ENCODE results near the gene OTUD7B.

The OTUD7B gene

DNA sequence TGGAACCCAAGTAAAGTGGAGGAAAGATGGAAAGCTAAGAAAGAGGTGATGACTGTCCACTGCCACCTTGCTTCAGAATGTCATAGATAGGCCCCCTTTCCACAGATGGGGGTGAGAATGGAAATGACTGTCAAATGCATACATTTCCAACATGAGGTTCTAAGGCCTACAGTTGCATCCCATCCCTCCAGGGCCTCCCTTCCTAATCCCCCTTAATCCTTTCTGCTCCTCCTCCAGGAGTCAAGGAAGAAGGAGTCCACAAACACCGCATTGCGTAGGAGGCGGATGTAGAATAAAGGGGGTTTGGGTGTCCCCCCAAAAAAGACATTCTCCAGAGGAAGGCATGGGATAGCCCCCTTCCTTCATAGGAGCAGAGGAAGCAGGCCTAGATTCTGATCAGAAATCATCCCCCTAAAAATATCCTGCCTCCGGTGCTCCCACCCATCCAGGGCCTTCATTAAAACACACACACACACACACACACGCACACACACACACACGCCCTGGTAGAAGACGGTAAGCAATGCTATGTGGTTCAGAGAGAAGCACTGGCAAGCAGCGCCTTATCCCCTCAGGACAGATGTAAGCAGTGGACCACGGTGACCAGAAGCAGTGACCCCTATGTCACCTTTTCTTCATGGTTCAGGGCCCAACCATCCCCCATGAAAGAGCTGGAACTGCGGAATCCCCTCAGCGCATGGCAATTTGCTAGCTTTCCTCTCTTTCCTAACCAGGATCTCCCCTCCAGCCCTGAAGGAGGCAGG, 94.9 kb downstream of the OTUD7B start:
- no peak for DNase-seq

DNA sequence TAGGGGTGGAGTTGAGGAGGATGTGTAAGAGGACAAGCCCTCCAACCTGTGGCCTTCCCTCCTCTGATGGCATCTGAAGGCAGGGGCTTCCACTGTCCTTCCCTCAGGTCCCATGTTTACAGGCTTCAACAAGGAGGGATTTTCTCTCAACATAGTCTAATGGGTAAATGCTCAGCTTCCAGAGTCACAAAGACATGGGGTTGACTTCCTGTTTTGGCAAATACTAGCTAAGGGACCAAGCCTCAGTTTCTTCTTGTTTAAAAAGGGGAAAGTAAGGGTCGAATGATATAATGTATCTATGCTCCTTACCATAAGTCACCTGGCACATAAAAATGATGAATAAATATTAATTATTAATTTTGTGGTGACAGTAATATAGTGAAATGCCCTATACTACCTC, 96.0 kb downstream of the OTUD7B start:
- DNase-seq: no peak

DNA sequence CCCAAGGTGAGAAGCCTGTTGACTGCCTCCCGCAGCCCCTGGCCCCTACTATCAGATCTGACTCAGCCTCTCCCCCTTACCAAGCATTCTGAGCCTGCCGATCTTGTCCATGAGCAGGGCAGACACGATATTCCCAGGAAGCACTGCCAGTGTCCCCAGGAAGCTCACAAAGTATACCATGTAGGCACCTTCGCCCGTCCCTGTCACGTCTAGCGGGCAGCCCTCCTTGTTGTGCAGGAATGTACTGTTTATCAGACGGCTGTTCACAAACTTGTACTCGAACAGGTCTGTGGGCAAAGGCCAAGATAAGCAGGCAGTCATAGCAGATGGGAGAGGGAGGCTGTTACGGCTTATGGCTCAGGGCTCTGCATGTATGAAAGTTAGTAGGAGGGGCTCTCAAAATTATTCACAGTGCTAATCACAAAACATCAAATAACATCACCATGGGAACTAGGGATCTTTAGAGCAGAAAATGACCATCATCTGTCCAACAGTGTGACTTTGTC, 103.9 kb downstream of the OTUD7B start:
- no peak for DNase-seq

DNA sequence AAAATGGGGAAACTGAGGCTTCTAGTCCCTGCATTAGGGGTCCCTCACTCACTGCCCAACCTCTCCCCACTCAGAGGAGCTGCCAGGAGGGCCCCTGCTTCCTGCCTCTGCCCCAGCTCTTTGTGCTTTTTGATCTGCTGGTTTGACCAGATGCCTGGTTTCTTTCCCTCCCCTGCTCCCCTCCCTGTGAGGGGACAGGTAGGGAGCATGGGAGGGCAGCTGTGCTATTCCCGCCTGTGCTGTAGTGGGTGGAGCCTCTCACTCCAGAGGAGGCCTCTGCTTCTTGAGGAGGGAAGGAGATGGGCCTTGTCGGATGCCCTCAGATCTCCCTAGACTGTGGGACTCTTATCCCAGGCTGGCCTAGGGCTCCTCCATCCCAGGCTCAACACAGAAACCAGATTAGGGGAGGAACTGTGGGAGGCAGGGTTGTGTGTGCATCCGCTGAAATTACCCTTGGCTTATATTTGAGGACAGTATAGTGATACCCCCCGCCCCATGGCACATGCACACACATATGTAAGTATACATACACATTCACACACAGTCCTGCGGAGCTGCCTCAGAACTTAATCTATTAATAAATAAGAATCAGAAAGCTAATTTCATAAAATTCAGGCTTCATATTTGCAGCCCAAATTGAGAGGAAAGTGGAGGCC, 106.6 kb downstream of the OTUD7B start:
- DNase-seq: no peak

DNA sequence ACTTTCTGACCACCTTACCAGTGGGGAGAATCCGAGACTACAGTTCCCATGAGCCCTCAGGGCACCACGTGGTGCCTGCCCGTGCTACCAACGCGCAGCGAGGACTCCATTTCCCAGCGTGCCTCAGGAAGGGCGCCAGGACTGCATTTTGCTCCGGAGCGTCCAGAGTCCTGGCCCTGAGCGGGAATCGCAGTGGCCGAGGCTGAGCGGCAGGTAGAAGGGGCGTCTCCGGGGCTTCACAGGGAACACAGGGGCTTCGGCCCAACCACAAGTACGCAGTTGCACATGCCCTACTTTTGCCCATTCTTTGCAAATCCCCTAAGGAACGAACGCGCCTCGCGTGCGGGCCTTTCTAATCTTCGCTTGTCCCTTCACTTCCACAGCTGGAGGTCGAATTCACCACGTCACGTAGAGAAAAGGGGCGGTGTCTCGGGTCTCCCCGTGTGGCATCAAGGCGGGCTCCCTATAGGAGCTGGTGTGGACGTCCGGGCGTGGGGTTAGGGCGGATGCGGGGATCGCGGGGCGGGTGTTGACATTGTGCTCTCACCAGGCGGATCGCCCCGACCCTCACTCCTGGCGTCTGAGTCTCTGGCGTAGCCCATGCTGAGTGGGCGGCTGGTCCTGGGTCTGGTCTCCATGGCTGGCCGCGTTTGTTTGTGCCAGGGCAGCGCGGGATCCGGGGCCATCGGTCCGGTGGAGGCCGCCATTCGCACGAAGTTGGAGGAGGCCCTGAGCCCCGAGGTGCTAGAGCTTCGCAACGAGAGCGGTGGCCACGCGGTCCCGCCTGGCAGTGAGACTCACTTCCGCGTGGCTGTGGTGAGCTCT, 110.9 kb downstream of the OTUD7B start, which contains the start of gene BOLA1:
Gene BOLA1, plus strand, starts transcription at position 109 of the 825 bp plus-strand sequence. Its CDS starts 492 bp downstream, at position 601.
- DNase-seq: peak; percentile 89

DNA sequence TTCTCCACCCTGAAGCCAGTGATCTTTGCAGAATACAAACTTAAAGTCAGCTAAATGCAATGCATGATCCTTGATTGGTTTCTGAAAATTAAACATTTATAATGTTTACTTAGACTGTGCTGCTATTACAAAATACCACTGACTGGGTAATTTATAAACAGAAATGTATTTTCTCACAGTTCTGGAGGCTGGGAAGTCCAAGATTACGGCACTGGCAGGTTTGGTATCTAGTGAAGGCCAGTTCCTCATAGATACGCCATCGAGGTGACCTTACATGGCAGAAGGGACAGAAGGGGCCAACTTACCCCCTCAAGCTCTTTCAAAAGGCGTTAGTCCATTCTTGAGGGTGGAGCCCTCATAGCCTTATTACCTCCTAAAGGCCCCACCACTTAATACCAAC, 114.0 kb downstream of the OTUD7B start:
- DNase-seq: no peak

DNA sequence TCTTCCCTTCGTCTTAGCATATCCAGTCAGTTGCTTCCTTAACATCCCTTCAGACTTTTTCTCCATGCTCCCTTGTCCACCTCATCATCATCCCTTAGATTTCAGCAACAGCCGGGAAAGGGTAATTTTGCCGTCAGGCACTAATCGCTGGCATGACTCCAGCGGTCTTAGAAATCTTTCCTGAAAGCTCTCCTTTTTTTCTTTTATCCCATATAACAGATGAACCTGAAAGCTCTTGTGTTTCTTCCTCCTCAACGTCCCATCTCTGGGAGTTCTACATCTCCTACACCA, 121.6 kb downstream of the OTUD7B start:
- peak; percentile 52 for DNase-seq

DNA sequence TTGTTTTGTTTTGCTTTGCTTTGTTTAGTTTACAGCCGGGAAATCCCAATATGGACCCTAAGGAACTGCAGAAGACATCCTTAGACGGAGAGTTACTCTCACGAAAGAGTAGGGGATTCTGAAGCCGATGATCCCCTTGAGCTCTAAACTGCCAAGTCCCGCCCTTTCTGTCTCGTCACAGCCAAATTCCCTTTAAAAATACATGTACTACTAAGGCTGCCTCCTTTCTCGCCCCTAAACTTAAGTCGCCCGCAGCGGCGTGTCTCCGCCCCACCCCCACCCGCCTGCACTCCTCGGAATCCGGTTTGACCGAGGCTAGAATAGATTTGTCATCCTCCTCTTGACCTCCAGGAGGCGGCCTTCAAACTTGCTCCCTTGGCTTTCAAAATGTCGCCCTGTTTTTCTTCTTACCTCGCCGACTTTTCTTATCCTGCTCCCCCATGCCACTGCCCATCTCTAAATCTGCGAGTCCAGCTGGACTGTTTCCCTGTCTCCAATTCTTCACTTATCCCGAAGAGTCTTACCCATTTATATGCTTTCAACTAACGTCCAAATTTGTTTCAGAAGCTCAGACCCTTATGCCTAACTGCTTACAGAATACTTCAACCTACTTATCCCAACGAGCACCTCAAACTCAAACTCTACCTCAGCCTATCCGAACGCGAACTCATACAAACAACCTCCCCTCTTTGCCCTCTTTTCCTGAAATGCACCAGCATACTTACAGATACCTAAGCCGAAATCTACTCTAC, 122.1 kb downstream of the OTUD7B start:
- DNase-seq: peak; percentile 94
